Heart right ventricle (tissue), 16 donors: ENCODE data around the gene HIVEP3. TPM values are rescaled to one million over a fixed set of nuclear protein-coding genes. Genes with fewer than 3 reads are reported as not detected.
A peak's percentile ranks its signal among the peaks of the same experiment; 100 is the strongest.
"Not testable (repeated sequence)": the region's sequence is repeated elsewhere in the genome, so short reads cannot be mapped to it uniquely, and the experiment has no call there.

Source experiments
- ATAC-seq, 8 donors: fragments of 200-7000 bp; cut with Tn5 transposase; one replicate each; pipeline ENCODE4 v1.9.1; 2020; ENCODE audit warnings: mild to moderate bottlenecking in 8 of 8, moderate library complexity in 8 of 8, moderate number of reproducible peaks in 1 of 8
- DNase-seq, 2 donors: peaks; one replicate each; pipeline ENCODE4 v3.0.0-alpha.2; 2020
- H3K27ac ChIP-seq, 10 donors: fragments of 200-600 bp; sonication (generic) in 2 of 10; one replicate each; pipeline versions ENCODE4 v1.5.0 to v1.8.0; 2020 to 2022; ENCODE audit warnings: mild to moderate bottlenecking in 3 of 10
- H3K27me3 ChIP-seq, 7 donors: fragments of 200-600 bp; one replicate each; pipeline ENCODE4 v1.8.0; 2021 to 2022; ENCODE audit warnings: mild to moderate bottlenecking in 2 of 7
- H3K36me3 ChIP-seq, 9 donors: fragments of 200-600 bp; sonication (generic) in 1 of 9; one replicate each; pipeline versions ENCODE4 v1.5.0 to v1.8.0; 2020 to 2022; ENCODE audit warnings: mild to moderate bottlenecking in 2 of 9
- H3K4me1 ChIP-seq, 9 donors: fragments of 200-600 bp; sonication (generic) in 1 of 9; one replicate each; pipeline versions ENCODE4 v1.5.0 to v1.8.0; 2020 to 2022; ENCODE audit warnings: mild to moderate bottlenecking in 4 of 9
- H3K4me3 ChIP-seq, 10 donors: fragments of 200-600 bp; sonication (generic) in 2 of 10; one replicate each; pipeline versions ENCODE4 v1.5.0 to v1.8.0; 2020 to 2022; ENCODE audit warnings: mild to moderate bottlenecking in 7 of 10, moderate library complexity in 2 of 10
- H3K9me3 ChIP-seq, 11 donors: fragments of 200-600 bp in 10 of 11; sonication (generic) in 2 of 11; one replicate each; pipeline versions ENCODE4 v1.5.0 to v1.8.0; 2013 to 2022; ENCODE audit warnings: mild to moderate bottlenecking in 2 of 11, control low read depth in 1 of 11, moderate library complexity in 1 of 11
- CTCF ChIP-seq, 9 donors: fragments of 200-600 bp; sonication (generic) in 2 of 9; IDR thresholded peaks; one replicate each; pipeline versions ENCODE4 v1.5.0 to v1.8.0; 2021 to 2022; ENCODE audit warnings: antibody characterized with exemption in 9 of 9, mild to moderate bottlenecking in 5 of 9, moderate library complexity in 1 of 9
- WGBS, 2 donors: extraction: QIAGEN DNeasy Blood & Tissue Kit; methylation state at CpG; one replicate each; pipeline ENCODE4 v1.1.7; 2013; ENCODE audit warnings: inconsistent platforms in 1 of 2; 5-methylcytosine and 5-hydroxymethylcytosine counted together
- intact Hi-C, 10 donors: fragments of 100-400 bp; cut with DNase I; formaldehyde crosslinking; loops; one replicate each; pipeline versions ENCODE4 v1.11.1 to v1.14.2; 2022
- polyA plus RNA-seq, 2 donors: library from polyadenylated mRNA; stranded (reverse); fragments of 200-250 nt; gene quantifications; one replicate each; pipeline ENCODE4 v1.2.3, GENCODE V29; 2013
- total RNA-seq, 10 donors: library from RNA; stranded (reverse); fragmentation: NEBNext Ultra II Directional in 3 of 10; extraction: Animal tissue kit (Norgen Biotek cat#: 25700) in 3 of 10; gene quantifications; one replicate each; pipeline versions ENCODE4 v1.2.1 to v1.2.4, GENCODE V29; 2021 to 2023
- donor health status: Arrhythmogenic right ventricular cardiomyopathy.
- donor health status: ischemic (EF 13 %, LVEDD 7.1; RV severe dilation, severe dysfunction).
- donor health status: healthy with polysubstance abuse.
- donor health status: DM: no; HTN: yes; CAD: no.
- donor health status: DM: no; HTN: no; CAD: no.
- donor health status: ischemic (EF 25% LVEDD 6.9; RV normal size, moderate dysfunction).
- donor health status: ischemic (EF 25% LVEDD 5.7; RV mildly dilated, moderate dysfunction).
- donor health status: healthy.
- donor health status: DM: yes; HTN: yes; CAD: no.
- donor health status: Ischemic cardiomyopathy.
- donor health status: ischemic (EF 35%, LVEDD 5.7; RV mildly dilated, moderate dysfunction).
- donor health status: nonischemic (EF 11% LVEDD 7.7; RV severe dilation, severe dysfunction).
- donor health status: DM: yes; HTN: yes; CAD: no.
- donor health status: PGD.
- donor health status: ischemic (EF 29% LVEDD 5.4; RV normal size, mild dysfunction).
- donor health status: nonischemic (EF 23%, LVEDD 6.1; RV moderate dilation, normal function).

Gene HIVEP3
- total and polyA plus RNA-seq, 12 donors: 2.6 to 7.5 (median 5.2) TPM

- Histone ChIP-seq H3K4me3 (no peak overlapping the region), H3K4me1 (peaks cover 0 to under 1% (median 0%) of the 10 kb centered on the region in 9 donors), H3K27me3 (no peaks in the 10 kb centered on the region), H3K9me3 (peaks cover 0 to 14% (median 6%) of the 10 kb centered on the region in 11 donors), H3K27ac (no peak overlapping the region), H3K36me3 (no peaks in the 10 kb centered on the region)
- DNase-seq: no peak
- intact Hi-C loops: no loop called here
- TF ChIP-seq CTCF (IDR thresholded peaks at IDR 0.05): no peak
- WGBS, 2 donors: 45 to 53% methylated on average over 1 of the region's 1 CpG
- ATAC-seq: no peak
These were observed 7.0 kb upstream of the HIVEP3 start for GRCh38 chr1:41925712-41926111.

GRCh38 chr1:41924911-41925310, 6.2 kb upstream of the HIVEP3 start:
- Histone ChIP-seq H3K27ac (no peak overlapping the region), H3K36me3 (no peaks in the 10 kb centered on the region), H3K4me1 (peaks cover 0 to 9% (median 0%) of the 10 kb centered on the region in 9 donors), H3K4me3 (no peak overlapping the region), H3K9me3 (peaks cover 0 to 14% (median 6%) of the 10 kb centered on the region in 11 donors), H3K27me3 (peaks cover 0 to 3% (median 0%) of the 10 kb centered on the region in 7 donors)
- no peak for DNase-seq
- ATAC-seq: no peak
- 65 to 73% methylated on average over 2 of the region's 2 CpGs for WGBS, 2 donors
- intact Hi-C loops: no loop called here
- TF ChIP-seq CTCF (IDR thresholded peaks at IDR 0.05): no peak

GRCh38 chr1:41921271-41921670, 2.5 kb upstream of the HIVEP3 start:
- DNase-seq, H3K4me3 ChIP-seq, intact Hi-C loops, H3K36me3 ChIP-seq, ATAC-seq, H3K9me3 ChIP-seq, H3K27ac ChIP-seq: not testable (repeated sequence)
- Histone ChIP-seq H3K27me3 (peaks cover 0 to 36% (median 0%) of the 10 kb centered on the region in 7 donors), H3K4me1 (peaks cover 4 to 44% (median 27%) of the 10 kb centered on the region in 9 donors)
- 90 to 95% methylated on average over 2 of the region's 2 CpGs for WGBS, 2 donors

GRCh38 chr1:41920658-41921057, 1.9 kb upstream of the HIVEP3 start:
- DNase-seq (no peak), ATAC-seq (no peak)
- H3K4me3 ChIP-seq: no peak overlapping the region
- peaks cover 0 to 9% (median 6%) of the 10 kb centered on the region in 11 donors for H3K9me3 ChIP-seq
- 80 to 85% methylated on average over 2 of the region's 2 CpGs for WGBS, 2 donors
- no peak for TF ChIP-seq CTCF (IDR thresholded peaks at IDR 0.05)
- H3K4me1 ChIP-seq: peaks cover 8 to 50% (median 32%) of the 10 kb centered on the region in 9 donors
- no peaks in the 10 kb centered on the region for H3K36me3 ChIP-seq
- peak overlapping the region in 1 of 10 donors; percentile 66 for H3K27ac ChIP-seq
- H3K27me3 ChIP-seq: peaks cover 0 to 38% (median 0%) of the 10 kb centered on the region in 7 donors
- intact Hi-C loops: no loop called here

GRCh38 chr1:41919764-41920397, 1.2 kb upstream of the HIVEP3 start:
- peak overlapping the region in 4 of 10 donors; percentile 21 to 66 (median 28) for H3K27ac ChIP-seq
- no peak for TF ChIP-seq CTCF (IDR thresholded peaks at IDR 0.05)
- intact Hi-C loops: loop anchor here in 3 of 10 donors (5.0 to 10.0 kb wide), 6 partner anchors 73 to 353 kb away; no protein-coding TSS in a partner anchor
- DNase-seq: peak; percentile 19 to 60
- H3K9me3 ChIP-seq: peaks cover 0 to 9% (median 6%) of the 10 kb centered on the region in 11 donors
- peaks cover 8 to 57% (median 34%) of the 10 kb centered on the region in 9 donors for H3K4me1 ChIP-seq
- peak; percentile 74 to 88 (median 77) for ATAC-seq
- WGBS, 2 donors: 46 to 55% methylated on average over 18 of the region's 18 CpGs
- H3K4me3 ChIP-seq: peak overlapping the region in 8 of 10 donors; percentile 5 to 66 (median 30)
- H3K27me3 ChIP-seq: peaks cover 0 to 38% (median 0%) of the 10 kb centered on the region in 7 donors
- H3K36me3 ChIP-seq: no peaks in the 10 kb centered on the region
